AG10803 (cell line): Measurements from ENCODE around the gene CNST.
"Not testable (repeated sequence)": the region's sequence is repeated elsewhere in the genome, so short reads cannot be mapped to it uniquely, and the experiment has no call there.

ENCODE experiments used
- DNase-seq: peaks from one replicate; pipeline ENCODE4 v3.0.0; 2010; ENCODE audit warnings: low read depth
- H3K4me3 ChIP-seq: 2 replicates; pipeline ENCODE4 v1.5.1; 2011; ENCODE audit warnings: mild to moderate bottlenecking, low read length, control low read depth
- CTCF ChIP-seq: conservative IDR thresholded peaks from 2 replicates; pipeline ENCODE4 v1.5.1; 2011; ENCODE audit warnings: mild to moderate bottlenecking, low read length, control low read depth, inconsistent platforms

Gene CNST

GRCh38 chr1:246709196-246709595 lies 142.9 kb downstream of the CNST start:
- DNase-seq = no peak
- TF ChIP-seq CTCF = no peak
- H3K4me3 ChIP-seq = no peak overlapping the region

- TF ChIP-seq CTCF = no peak
- DNase-seq = no peak
- H3K4me3 ChIP-seq = no peak overlapping the region
These were observed 143.6 kb downstream of the CNST start for GRCh38 chr1:246709835-246710234.

- no peak for DNase-seq
- no peak overlapping the region for H3K4me3 ChIP-seq
- no peak for TF ChIP-seq CTCF
These were observed 145.3 kb downstream of the CNST start for GRCh38 chr1:246711548-246712003.

GRCh38 chr1:246712428-246712827 lies 146.2 kb downstream of the CNST start:
- not testable (repeated sequence) for DNase-seq, H3K4me3 ChIP-seq
